WTC11 (cell line): ENCODE results near the gene NMRAL1.

Experiments used
- ATF1 ChIP-seq: sonication (generic); formaldehyde crosslinking; IDR thresholded peaks from 2 replicates; pipeline ENCODE4 v1.8.1; 2023; ENCODE audit warnings: mild to moderate bottlenecking, moderate library complexity, missing genetic modification reagents
- ATF3 ChIP-seq: sonication (generic); formaldehyde crosslinking; conservative IDR thresholded peaks from 2 replicates; pipeline ENCODE4 v1.8.1; 2022; ENCODE audit warnings: mild to moderate bottlenecking, missing genetic modification reagents
- CBFB ChIP-seq: sonication (generic); formaldehyde crosslinking; IDR thresholded peaks from 2 replicates; pipeline ENCODE4 v1.8.1; 2022; ENCODE audit warnings: mild to moderate bottlenecking, low read depth, missing genetic modification reagents
- CREB1 ChIP-seq: sonication (generic); formaldehyde crosslinking; IDR thresholded peaks from 2 replicates; pipeline ENCODE4 v1.8.0; 2023; ENCODE audit warnings: mild to moderate bottlenecking, missing genetic modification reagents
- FOXJ3 ChIP-seq: sonication (generic); formaldehyde crosslinking; IDR thresholded peaks from 2 replicates; pipeline ENCODE4 v1.9.0; 2021; ENCODE audit warnings: missing genetic modification reagents, mild to moderate bottlenecking, borderline replicate concordance
- GRHL2 ChIP-seq: fragments of 250-450 bp; sonication (Bioruptor Pico); IDR thresholded peaks from 2 replicates; pipeline ENCODE4 v1.8.0; 2022; ENCODE audit warnings: mild to moderate bottlenecking, moderate library complexity; ENCODE audit not compliant: insufficient replicate concordance, severe bottlenecking
- HMGXB4 ChIP-seq: sonication (generic); formaldehyde crosslinking; IDR thresholded peaks from 2 replicates; pipeline ENCODE4 v1.8.1; 2023; ENCODE audit warnings: mild to moderate bottlenecking, moderate library complexity, missing genetic modification reagents
- NFE2L1 ChIP-seq: sonication (generic); formaldehyde crosslinking; IDR thresholded peaks from 2 replicates; pipeline ENCODE4 v1.8.1; 2023; ENCODE audit warnings: missing genetic modification reagents
- NFYB ChIP-seq: sonication (generic); formaldehyde crosslinking; conservative IDR thresholded peaks from 2 replicates; pipeline ENCODE4 v1.8.0; 2022; ENCODE audit warnings: low read depth, missing genetic modification reagents
- TEAD4 ChIP-seq: sonication (generic); formaldehyde crosslinking; IDR thresholded peaks from 2 replicates; pipeline ENCODE4 v1.8.0; 2022; ENCODE audit warnings: mild to moderate bottlenecking, missing genetic modification reagents
- ZNF121 ChIP-seq: sonication (generic); formaldehyde crosslinking; IDR thresholded peaks from 2 replicates; pipeline ENCODE4 v1.8.0; 2023; ENCODE audit warnings: missing genetic modification reagents
- TF ChIP-seq, protein P1 (sequence below): fragments of 200-600 bp; IDR thresholded peaks from 2 replicates; pipeline ENCODE4 v1.8.0; 2022; ENCODE audit warnings: antibody characterized with exemption
- TF ChIP-seq, protein P2 (sequence below): sonication (generic); formaldehyde crosslinking; IDR thresholded peaks from 2 replicates; pipeline ENCODE4 v1.8.1; 2023; ENCODE audit warnings: mild to moderate bottlenecking, missing genetic modification reagents
- TF ChIP-seq, protein P3 (sequence below): sonication (generic); formaldehyde crosslinking; IDR thresholded peaks from 2 replicates; pipeline ENCODE4 v1.8.1; 2022; ENCODE audit warnings: low read depth, missing genetic modification reagents, borderline replicate concordance

- TF ChIP-seq ATF3, result no peak
- TF ChIP-seq, protein P1, sequence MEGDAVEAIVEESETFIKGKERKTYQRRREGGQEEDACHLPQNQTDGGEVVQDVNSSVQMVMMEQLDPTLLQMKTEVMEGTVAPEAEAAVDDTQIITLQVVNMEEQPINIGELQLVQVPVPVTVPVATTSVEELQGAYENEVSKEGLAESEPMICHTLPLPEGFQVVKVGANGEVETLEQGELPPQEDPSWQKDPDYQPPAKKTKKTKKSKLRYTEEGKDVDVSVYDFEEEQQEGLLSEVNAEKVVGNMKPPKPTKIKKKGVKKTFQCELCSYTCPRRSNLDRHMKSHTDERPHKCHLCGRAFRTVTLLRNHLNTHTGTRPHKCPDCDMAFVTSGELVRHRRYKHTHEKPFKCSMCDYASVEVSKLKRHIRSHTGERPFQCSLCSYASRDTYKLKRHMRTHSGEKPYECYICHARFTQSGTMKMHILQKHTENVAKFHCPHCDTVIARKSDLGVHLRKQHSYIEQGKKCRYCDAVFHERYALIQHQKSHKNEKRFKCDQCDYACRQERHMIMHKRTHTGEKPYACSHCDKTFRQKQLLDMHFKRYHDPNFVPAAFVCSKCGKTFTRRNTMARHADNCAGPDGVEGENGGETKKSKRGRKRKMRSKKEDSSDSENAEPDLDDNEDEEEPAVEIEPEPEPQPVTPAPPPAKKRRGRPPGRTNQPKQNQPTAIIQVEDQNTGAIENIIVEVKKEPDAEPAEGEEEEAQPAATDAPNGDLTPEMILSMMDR, result no peak
- no peak for TF ChIP-seq ATF1 (CRISPR knock-in tag)
- TF ChIP-seq, protein P2, sequence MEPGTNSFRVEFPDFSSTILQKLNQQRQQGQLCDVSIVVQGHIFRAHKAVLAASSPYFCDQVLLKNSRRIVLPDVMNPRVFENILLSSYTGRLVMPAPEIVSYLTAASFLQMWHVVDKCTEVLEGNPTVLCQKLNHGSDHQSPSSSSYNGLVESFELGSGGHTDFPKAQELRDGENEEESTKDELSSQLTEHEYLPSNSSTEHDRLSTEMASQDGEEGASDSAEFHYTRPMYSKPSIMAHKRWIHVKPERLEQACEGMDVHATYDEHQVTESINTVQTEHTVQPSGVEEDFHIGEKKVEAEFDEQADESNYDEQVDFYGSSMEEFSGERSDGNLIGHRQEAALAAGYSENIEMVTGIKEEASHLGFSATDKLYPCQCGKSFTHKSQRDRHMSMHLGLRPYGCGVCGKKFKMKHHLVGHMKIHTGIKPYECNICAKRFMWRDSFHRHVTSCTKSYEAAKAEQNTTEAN (CRISPR knock-in tag), result no peak
- TF ChIP-seq GRHL2 (CRISPR knock-in tag), result no peak
- TF ChIP-seq, protein P3, sequence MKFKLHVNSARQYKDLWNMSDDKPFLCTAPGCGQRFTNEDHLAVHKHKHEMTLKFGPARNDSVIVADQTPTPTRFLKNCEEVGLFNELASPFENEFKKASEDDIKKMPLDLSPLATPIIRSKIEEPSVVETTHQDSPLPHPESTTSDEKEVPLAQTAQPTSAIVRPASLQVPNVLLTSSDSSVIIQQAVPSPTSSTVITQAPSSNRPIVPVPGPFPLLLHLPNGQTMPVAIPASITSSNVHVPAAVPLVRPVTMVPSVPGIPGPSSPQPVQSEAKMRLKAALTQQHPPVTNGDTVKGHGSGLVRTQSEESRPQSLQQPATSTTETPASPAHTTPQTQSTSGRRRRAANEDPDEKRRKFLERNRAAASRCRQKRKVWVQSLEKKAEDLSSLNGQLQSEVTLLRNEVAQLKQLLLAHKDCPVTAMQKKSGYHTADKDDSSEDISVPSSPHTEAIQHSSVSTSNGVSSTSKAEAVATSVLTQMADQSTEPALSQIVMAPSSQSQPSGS (CRISPR knock-in tag), result no peak
- TF ChIP-seq ZNF121, result peak; percentile 43; the same call in 1 of the 2 replicates
- TF ChIP-seq TEAD4 (CRISPR knock-in tag), result no peak
- no peak for TF ChIP-seq HMGXB4 (CRISPR knock-in tag)
- no peak for TF ChIP-seq FOXJ3 (CRISPR knock-in tag)
- no peak for TF ChIP-seq CREB1
- no peak for TF ChIP-seq CBFB (CRISPR knock-in tag)
- no peak for TF ChIP-seq NFYB (CRISPR knock-in tag)
- TF ChIP-seq NFE2L1 (CRISPR knock-in tag), result no peak
Observed at GRCh38 chr16:4428500-4428899, 45.9 kb downstream of the NMRAL1 start.
